M059J (cell line): ENCODE results near the gene GDF2. TPM values are rescaled to one million over a fixed set of nuclear protein-coding genes. Genes with fewer than 3 reads are reported as not detected.

ENCODE experiments used
- DNase-seq: peaks from one replicate; pipeline ENCODE4 v3.0.0-alpha.2; 2012; ENCODE audit warnings: low read depth
- total RNA-seq: library from RNA; depleted of rRNA; stranded (reverse); fragments of >200 nt; shearing (Covaris generic); gene quantifications from 2 replicates; pipeline ENCODE4 v1.2.3, GENCODE V29; 2014

GDF2 gene
- total RNA-seq, 1 experiment from 2014 or later: not detected

DNA sequence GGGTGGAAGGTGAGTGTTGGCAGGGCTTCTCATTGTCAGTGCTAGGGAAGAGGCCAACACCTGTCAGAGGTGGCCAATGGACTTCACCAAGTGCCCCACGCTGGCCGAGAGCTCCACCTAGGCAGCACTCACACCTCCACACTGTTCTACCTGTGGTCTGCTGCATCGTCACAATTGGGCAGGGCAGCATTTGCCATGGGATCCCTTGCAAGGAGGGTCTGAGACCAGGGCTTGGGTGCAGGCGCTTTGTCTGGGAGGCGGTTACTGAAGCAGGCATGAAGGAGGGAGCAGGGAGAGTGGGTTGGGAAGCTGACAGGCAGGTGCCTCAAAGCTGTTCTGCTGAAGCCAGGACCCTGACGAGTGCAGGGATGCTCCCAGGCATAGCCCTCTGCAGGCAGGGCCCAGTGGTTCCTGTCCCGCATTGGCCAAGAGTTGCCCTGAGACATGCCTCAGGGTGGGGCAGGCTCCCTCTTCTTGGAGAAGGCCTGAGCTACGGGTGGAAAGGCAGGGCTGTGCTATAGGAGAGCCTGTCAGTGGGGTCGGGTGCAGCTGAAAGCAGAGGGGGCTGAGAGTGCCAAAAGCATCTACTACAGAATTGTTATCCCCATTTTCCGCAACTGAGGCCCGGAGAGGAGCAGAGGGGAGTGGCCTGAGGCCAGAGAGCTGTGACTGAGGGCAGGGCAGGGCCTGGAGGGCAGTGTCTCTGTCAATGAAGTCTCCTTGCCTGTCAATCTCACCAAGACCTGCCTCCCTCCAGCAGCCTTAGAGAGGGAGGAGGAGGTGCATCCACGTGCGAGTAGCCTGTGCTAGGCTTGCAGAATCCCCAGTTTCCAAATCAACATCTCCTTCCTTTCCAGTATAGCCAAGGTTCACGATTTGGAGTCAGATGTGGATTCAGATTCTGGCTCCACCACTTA, 29.9 kb downstream of the GDF2 start:
- DNase-seq: no peak

DNA sequence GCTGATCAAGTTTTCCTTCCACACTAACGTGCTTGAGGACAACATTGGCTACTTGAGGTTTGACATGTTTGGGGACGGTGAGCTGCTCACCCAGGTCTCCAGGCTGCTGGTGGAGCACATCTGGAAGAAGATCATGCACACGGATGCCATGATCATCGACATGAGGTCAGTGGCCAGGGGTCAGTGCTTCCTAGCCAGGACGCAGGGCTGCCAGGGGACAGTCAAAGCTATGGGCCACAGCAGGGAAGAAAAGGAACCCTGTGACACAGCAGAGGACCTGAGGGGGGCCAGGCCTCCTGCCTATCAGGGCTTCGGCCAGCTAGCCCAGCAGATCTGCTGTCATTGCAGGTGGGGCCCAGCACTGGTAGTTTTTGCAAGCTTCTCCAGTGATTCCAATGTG, 31.1 kb downstream of the GDF2 start:
- DNase-seq: no peak

DNA sequence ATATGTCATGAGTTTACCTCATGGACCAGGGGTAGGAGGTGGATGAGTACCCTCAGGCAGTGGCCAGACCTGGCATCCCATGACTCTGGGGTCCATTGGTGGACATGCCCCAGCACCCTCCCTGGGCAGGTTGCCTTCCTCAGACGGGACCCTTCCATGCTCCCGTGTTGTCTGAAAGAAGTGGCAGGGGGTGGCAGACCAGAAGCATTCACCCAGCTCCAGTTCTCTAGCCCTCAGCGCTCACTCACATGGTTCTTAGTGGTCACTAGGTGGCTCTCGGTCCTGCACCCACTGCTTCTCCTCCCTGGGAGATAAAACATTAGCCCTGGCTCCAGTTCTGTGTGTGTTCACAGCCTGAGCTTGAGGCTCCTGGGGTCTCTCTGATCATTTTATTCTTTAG, 31.9 kb downstream of the GDF2 start:
- peak; percentile 42 for DNase-seq

DNA sequence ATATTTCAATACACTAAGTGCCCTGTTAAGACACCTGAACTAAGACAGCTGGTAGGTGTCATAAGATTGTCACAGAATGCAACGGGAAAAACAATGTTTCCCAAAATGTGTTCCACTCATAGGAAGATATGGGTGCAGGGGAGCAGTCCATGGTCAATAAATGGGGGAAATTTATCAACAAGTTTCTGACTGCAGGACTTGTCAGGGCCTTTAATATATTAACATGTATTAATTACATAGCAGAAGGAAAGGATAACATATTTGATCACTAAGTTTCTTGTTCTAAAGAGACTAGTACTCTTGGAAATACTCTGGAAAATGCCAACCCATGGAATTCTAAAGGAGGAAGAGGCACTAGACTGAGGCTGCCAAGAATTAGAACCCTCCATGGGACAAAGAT, 32.6 kb downstream of the GDF2 start:
- no peak for DNase-seq

DNA sequence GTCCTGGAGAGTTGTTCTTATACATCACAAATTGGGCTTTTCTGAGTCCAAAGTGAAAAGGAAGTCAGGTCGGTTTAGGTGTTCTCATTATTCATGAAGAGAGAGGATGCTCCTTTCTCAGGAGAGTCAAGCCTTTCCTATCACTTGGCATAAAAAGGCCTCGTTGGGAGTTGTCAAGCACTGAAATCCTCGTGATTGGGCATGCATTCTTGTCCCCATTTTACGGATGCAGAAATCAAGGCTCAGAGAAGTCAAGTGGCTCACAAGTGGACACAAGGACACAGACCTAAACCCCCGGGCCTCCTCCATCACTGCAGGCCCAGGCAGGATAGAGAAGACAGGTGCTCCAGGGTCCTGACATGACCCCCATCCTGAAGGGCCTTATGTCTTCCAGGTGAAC, 34.5 kb downstream of the GDF2 start:
- no peak for DNase-seq

DNA sequence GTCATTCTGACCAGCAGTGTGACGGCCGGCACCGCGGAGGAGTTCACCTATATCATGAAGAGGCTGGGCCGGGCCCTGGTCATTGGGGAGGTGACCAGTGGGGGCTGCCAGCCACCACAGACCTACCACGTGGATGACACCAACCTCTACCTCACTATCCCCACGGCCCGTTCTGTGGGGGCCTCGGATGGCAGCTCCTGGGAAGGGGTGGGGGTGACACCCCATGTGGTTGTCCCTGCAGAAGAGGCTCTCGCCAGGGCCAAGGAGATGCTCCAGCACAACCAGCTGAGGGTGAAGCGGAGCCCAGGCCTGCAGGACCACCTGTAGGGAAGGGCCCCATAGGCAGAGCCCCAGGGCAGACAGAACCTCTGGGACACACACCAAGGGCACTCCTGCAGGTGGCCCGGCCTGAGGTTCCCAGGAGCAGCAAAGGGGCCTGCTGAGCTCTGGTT, 34.9 kb downstream of the GDF2 start:
- DNase-seq: no peak

DNA sequence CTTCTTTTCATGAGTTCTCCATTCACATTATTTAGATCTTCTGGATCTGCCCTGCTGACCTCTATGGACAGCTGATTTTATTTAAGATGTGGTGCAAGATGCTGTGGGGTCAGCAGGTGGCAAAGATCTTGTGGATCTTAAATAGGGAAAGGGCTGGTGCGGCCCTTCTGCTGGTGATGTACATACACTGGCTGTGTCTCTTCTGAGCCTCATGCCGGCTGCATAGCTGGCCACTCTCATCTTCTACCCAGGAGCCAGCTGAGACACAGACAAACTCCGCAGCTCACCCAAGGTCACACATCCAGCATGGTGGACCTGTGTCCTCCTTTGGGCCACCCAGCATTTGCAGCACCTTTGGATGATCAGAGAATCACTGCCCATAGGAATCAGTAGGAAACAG, 35.7 kb downstream of the GDF2 start:
- DNase-seq: no peak

DNA sequence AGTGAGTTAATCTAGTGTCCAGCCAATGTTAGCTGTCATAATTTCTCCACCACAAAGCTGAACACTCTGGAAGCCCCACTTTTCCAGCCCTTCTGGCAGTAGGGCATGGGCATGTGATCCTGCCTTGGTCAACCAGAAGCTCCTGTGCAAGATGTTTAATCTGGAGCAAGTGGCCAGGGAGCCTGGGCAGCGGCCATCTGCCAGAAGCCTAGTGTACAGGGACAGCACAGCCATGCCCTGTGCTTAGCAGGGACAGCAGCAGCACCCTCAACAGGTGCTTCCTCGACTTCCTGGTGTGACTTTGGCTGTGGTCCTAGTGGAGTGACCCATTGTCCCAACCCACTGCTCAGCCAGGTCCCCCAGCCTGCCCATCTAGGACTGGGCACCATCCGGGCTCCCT, 36.2 kb downstream of the GDF2 start:
- DNase-seq: no peak

DNA sequence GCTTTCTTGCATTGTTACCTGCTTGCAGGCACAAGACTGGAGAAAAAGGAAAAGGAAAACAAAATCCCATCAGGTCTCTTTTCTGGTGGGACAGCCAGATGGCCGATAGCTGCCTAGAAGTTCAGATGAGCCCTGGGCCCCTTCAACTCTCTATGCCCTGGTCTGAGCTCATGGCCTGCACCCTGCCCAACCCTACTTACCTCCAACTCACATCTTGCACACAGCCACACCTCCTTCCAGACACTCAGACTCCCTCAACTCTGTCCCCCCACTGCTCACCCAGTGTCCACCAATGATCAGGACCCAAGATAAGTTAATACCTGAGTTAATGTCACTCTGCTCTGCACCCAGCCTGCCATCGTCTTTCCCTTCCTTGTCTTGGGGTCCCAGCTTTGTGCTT, 36.8 kb downstream of the GDF2 start:
- DNase-seq: no peak

DNA sequence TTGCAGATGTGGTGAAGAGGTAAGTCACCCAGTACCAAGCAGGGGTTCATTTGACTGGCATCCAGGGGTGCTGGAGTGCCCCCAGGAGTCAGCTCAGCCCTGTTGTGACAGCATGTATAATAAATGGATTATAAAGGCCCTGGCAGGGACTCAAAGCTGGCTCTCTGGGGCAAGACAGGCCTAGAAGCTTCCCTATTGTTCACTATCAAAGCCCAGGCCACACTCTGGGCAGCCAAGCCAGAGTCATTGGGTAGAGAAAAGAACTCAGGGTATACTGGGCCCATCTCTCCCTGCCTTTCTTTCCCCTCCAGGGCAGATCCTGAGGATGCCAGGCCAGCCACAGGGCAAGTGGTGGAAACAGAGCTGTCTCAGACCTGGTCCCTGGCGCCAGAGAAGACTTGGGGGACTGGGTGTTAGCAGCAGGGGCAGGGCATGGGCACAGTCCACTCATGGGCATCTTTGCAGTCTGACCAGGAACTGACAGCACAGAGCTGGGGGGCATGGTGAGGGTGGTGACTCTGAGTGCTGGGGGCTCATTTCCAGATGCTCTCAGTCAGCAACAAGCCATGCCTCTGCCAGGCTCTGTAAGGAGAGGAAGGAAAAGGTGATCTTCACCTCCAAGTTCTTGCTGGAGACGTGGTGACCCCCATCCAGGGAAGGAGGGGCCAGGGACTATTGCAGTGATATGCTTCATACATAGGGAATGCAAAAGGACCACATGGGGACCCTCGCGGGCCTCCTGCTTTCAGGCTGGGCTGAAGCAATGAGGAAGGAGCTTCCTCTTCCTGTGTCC, 37.6 kb downstream of the GDF2 start:
- no peak for DNase-seq

DNA sequence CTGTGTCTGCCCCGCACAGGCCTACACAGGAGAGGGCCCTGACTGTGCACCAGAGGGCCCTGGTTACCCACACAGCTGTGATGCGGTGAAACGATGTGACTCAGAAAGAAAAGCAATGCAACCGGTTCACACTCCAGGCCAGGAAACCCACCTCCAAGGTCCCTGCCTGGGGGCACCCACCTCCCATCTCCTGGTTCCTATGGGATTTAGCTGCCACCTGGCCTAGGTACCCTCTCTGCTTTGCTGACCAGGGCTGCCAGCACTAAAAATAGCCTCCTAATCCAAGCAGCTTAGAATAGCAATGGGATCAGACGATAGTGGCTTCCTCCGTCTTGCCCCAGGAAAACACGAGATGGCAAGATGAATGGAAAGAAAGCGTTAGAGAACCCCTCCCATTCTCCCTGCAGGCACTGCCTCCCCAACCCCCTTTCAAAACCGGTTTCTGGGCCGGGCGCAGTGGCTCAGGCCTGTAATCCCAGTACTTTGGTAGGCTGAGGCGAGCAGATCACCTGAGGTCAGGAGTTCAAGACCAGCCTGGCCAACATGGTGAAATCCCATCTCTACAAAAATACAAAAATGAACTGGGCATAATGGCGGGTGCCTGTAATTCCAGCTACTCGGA, 38.3 kb downstream of the GDF2 start:
- no peak for DNase-seq

DNA sequence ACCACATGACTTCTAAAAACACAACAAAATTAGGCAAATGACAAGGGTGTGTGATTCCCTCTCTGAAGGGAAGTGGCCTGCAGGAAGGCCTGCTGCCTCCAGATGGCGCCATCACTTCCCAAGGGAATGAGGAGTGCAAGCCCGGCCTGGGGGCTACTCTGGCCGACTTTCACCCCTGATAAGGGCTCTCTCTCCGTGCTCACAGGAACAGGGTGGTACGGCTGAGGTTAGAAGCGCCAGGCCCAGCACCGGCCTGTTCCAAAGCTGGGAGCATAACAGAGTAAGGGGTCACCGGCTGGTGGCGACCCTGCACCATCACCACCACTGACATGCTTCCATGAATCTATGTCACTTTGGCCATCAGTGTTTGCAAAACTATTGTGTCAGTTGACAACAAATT, 39.0 kb downstream of the GDF2 start:
- peak; percentile 34 for DNase-seq

DNA sequence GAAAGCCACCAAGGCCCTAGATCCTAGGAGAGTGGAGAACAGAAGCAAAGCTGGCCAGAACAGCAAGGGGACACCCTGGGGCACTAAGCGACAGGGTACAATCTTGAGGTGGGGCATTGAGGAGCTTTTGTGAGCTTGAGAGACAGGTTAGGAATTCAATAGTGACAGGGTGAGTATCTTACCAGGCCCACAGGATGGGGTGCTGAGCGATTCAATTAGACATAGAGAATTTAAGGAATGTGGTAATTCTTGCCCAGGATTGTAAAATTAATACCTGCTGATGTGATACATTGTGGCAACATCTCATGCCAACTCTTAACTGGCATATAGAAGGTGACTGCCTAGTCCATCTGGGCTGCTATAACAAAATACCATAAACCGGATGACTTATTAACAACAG, 39.9 kb downstream of the GDF2 start:
- no peak for DNase-seq

DNA sequence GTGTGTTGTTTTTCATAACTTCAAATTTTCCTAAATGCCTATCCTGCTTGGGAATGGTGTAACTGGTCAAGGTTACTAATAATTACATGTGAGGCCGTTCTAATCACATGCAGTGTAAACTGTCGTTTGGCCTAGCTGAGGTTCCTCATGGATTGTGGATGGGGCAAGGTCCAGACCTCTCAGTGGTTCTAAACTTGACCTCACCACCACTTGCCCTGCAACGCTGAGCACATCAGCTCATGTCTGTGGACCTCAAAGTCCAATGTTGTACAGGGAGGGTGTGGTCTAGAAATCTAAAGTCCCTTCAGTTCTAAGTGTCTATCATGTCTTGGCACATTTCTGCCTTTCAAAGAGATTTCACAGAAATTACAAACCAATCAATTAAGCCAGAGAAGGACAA, 41.5 kb downstream of the GDF2 start:
- no peak for DNase-seq

DNA sequence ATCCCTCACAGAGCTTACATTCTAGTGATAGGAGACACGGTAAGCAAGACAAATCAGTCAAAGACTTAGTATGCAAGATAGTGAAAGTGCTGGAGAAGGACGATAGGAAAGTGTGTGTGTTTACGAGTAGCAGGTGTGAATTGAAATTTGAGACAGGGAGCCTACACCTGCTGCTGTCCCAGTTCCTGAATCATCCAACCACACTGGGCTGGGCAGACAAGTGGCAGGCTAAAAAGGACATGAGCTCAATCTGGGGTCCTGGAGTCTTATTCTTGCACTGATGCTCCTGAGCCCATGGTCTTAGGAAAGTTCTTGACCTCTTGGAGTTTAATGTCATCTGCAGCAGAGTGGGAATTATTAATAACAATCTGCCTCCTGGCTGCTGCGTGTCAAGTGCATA, 42.1 kb downstream of the GDF2 start:
- DNase-seq: no peak

DNA sequence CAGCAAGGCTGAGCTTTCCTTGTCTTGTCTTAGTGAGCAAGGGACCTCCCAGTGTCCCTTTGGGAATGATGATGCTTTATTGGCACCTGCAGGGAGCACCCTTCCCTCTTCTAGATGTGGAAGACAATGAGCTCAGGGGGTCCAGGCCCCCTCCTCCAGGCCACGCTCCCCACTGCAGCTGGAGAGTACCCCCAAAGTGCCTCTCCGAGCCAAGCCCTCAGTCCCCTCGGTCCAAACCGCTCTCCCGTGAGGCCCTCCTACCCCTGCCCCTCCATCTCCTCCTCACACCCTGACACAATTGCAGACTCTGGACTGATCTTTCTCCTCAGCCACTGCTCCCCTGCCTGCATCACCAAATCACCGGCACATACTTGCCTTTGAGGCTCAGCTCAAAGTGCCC, 42.7 kb downstream of the GDF2 start:
- DNase-seq: no peak

DNA sequence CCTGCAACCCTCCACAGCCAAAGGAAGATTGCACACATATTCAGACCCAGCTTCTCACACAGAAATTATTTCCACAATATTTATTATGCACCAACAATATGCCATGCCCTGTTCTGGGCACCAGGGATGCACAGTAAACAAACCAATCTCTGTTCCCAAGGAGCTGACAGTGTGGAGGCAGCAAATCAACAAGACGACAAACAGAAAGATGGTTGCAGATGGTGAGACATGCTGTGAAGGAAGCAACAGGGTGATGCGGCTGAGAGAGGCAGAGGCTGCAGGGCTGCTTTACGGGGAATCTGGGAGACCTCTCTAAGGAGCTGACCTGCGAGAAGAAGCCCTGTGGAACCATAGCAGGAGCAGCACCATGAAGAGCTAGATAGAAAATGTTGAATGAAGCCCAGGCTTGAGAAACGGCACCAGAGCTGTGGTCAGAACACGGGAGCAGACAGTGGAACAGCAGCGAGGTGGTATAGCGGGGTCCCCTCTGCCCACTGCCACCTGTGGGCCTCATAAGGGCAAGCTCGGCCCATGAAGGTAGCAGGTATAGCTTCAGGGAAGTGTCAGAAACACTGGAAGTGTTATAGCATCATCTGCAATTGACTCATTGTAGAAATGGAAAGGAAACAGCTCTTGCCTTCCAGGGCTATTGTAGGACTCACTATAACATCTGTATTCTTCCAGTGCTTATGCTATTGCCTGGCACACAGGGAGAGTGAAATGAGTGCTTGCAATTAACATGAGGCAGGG, 43.4 kb downstream of the GDF2 start:
- DNase-seq: no peak

DNA sequence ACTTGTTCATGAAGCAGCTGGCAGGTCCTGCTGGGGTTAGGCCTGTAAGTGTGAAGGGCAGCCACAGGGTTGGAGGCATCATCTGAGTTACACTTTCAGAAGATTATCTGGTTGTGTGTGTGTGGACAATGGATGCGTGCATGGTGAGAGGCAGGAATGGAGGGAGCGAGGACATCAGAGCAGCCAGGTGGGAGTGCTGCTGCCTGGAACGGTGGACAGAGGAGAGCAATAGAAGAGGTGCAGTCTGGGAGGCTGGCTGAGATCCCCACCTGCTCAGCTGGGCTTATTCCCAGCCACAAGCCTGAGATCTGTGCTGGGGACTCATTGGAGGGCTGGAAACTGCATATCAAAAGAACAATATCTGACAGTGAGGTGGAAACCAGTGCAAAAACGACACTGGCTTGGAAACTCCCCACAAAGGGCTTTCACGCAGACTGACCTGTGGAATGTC, 44.0 kb downstream of the GDF2 start:
- no peak for DNase-seq

DNA sequence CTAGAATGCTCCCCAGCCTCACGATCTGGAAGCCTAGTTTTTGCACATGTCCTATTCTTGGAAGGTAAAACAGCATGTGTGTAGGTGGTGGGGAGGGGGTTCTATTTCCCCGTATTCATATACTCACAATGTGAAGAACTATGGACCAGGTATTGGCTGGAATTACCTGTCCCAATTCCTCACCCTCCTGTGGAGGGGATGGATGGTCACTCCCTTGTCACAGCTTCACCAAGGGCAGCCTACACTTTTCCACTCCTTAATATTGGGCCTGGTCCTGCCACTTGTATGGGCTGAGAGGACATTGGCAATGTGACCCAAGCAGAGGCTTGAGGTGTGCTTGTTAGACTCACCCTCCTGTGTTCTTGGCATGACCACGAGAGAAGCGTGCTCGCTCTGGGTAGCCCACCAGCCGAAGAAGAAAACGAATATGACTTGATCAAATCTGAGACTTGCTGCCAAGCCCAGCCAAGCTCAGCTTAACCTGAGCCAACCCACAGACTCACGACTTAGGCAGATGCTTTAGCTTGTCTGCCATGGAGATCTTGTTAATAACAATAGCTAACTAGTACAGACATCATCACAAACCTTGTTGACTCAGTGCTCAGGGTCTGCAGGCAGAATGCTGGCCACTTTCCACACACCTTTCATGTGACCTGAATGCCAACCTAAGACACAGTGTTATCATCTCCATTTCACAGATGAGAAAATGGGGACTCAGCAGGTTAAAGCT, 44.6 kb downstream of the GDF2 start:
- no peak for DNase-seq

DNA sequence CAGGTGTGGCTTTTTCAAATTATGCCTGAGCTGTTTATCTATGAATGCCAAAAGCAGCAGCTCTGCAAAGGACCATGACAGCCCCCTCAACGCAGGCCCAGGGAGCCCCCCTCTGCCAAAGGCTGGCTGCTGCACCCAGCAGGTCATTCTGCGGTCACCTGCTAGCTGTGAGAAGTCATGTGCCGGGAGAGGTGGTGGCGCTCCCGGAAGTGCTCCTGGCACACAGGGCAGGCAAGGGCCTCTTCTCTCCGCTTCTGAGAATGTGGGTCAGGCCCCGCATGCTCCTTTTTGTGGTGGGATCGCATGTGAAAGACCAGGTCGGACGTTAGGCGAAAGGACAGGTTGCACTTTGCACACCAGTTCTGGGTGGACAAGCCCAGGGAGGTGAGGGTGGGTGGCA, 45.4 kb downstream of the GDF2 start:
- DNase-seq: no peak
